Cardiac septum (tissue), 1 donor: ENCODE measurements around the gene HAO2. TPM values are rescaled to one million over a fixed set of nuclear protein-coding genes. Genes with fewer than 3 reads are reported as not detected.
"Not testable (repeated sequence)": the region's sequence is repeated elsewhere in the genome, so short reads cannot be mapped to it uniquely, and the experiment has no call there.

Experiments
- DNase-seq: peaks from one replicate; pipeline ENCODE4 v3.0.0-alpha.2; 2020; ENCODE audit warnings: low spot score
- intact Hi-C: fragments of 100-400 bp; cut with DNase I; formaldehyde crosslinking; loops from one replicate; pipeline ENCODE4 v1.14.0; 2022
- total RNA-seq: library from RNA; stranded (reverse); fragmentation: NEBNext Ultra II Directional; extraction: Animal tissue kit (Norgen Biotek cat#: 25700); gene quantifications from one replicate; pipeline ENCODE4 v1.2.1, GENCODE V29; 2021
- donor health status: DM: no; HTN: no; CAD: no.

The HAO2 gene
- total RNA-seq, 1 donor from 2014 or later: not detected

- intact Hi-C loops: no loop called here
- no peak for DNase-seq
Observed at GRCh38 chr1:119374208-119374874, 5.8 kb downstream of the HAO2 start.

DNA sequence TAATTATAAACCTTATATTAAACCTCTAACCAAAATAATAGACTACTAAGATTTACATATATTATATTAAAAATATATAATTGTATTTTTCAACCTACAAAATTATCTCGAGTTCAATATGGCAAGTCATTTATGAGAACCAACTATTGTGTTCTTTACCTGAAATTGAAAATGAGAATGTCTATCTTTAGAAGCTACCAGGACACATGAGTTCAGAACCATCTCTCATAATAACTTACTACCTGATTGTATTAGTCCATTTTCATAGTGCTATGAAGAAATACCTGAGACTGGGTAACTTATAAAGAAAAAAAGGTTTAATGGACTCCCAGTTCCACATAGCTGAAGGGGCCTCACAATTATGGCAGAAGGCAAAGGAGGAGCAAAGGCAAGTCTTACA lies 6.8 kb downstream of the HAO2 start:
- intact Hi-C loops: no loop called here
- no peak for DNase-seq

- no peak for DNase-seq
- intact Hi-C loops: no loop called here
Observed at GRCh38 chr1:119376594-119376993, 8.0 kb downstream of the HAO2 start.

GRCh38 chr1:119377594-119377993 lies 9.0 kb downstream of the HAO2 start:
- DNase-seq, intact Hi-C loops: not testable (repeated sequence)

DNA sequence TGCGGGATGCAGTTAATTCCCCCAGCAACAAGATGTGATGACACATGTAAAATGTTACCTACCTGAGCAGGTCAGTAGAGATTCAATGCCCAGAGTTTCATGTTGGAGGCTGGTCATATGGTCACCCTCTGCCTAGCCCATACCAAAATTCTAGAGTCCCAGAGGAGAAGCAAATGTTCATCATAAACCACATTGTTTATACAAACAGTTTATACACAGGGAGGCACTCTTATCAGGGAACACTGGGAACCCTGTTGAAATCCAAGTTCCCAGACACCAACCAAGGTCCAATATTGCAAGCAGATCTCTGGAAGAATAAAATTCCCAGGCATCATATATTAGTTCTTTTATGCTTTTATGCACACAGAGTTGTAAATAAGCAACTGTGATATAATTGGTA lies 10.5 kb downstream of the HAO2 start:
- no peak for DNase-seq
- intact Hi-C loops: no loop called here

DNA sequence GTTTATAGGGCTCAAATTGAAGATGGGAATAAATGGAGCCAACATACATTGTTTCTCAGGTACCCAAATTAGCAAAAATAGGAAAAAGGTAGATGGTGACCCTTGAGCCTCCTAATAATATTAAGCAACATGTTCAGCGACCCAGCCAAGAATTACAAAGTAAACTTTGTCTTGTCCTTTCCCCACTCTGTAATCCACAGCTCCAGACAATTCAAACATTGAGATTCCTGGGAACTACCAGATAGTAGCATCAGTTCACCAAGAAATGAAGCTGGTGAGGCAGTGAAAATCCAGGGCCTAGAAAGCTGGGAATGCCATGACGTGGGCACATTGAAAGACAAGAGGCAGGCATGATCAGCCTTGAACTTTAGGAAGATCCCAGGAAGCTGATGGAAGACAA lies 11.7 kb downstream of the HAO2 start:
- intact Hi-C loops: no loop called here
- DNase-seq: no peak

DNA sequence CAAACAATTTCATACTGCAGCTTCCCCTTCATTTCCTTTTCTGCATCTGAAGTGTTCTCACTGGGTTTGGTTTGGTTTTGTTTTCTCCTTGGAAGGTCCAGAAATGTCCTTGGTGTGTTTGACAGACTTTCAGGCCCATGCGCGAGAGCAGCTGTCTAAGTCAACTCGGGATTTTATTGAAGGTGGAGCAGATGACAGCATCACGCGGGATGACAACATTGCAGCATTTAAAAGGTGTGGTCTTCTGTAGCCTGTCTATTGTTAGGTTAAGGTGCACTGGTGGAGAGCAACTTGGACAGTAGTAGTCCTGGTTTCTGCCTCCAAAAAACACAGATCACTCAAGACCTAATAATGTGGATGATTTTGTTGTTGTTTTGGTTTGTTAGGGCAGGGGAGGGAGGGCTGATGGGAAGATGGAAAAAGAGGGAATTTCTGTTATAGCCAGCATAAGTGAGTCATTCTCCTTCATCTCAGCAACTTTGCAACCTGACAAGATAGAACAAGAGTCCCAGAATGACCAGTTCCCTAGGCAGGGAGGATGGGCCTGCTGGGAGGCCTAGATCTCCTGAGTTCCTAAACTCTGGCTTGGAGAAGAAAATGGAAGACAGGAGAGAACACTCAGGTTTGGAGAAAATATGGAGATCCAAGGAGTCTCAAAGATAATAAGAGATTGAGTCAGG lies 12.5 kb downstream of the HAO2 start:
- DNase-seq: no peak
- intact Hi-C loops: no loop called here

DNA sequence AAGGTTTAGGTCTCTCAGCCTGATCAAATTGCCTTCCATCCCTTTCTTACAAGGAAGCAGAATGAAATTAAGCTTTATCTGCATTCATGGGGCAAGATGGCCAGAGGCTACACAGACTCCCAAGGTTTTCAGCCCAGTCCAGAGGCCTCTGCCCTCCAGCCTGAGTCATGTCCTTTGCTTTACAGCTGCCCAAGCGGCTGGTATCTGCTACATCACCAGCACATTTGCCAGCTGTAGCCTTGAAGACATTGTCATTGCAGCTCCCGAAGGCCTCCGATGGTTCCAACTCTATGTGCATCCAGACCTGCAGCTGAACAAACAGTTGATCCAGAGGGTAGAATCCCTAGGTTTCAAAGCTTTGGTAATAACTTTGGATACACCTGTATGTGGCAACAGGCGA lies 16.0 kb downstream of the HAO2 start:
- DNase-seq: no peak
- intact Hi-C loops: no loop called here

DNA sequence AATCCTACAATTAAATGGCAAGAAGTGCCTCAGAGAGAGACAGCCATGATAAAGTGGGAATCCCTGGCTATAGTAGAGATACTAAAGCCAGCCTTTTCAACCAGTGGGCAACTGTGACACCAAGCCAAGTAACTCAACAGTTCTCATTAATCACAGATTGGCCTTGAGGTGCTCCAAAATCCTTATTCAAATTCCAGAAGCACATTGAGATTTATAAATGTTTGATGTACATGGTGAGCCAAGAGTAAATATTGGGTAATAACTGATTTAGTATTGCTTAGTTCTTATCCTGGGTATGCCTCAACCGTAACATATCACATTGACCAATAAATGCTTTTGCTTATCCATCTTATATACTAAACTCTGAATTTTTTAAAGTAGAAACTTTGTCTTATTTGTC lies 17.1 kb downstream of the HAO2 start:
- intact Hi-C loops: no loop called here
- no peak for DNase-seq

DNA sequence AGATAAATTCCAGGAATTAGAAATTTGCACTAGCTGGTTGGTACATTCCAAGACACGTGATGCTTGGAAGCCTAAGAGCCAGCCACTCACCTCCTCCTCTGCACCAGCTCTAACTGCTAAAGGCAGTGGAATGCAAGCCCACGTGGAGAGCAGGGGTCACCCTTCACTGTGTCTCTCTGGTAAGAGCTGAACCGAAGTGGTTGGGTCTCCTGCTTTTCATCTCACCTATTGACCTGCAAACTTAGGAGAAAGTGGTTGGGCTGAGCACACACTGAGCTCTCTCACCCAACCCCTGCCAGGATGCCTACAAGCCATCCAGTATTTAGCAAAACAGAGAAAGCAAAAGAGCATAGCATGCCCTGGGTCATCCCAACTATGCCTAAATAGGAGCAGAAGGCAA lies 19.3 kb downstream of the HAO2 start:
- DNase-seq: no peak
- intact Hi-C loops: no loop called here

DNA sequence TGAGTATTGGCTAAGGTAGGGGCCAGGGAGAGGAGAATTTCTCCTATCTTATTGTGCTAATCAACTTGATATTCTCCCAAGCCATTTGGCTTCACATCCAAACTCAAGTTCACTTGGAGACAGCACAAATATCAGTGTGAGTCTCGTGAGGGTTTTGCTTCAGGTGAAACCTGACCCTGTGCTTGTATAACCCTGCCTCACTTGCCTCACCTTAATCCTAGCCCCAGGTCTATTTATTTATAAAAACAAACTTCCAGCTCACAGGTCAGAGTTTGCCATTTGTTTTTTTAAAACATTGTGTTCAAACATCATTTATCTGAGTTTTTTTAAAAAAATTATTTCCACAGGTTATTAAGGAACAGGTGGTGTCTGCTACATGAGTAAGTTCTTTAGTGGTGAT lies 19.9 kb downstream of the HAO2 start:
- DNase-seq: no peak
- intact Hi-C loops: no loop called here

- intact Hi-C loops: no loop called here
- DNase-seq: no peak
Observed at GRCh38 chr1:119390526-119390925, 21.9 kb downstream of the HAO2 start.

DNA sequence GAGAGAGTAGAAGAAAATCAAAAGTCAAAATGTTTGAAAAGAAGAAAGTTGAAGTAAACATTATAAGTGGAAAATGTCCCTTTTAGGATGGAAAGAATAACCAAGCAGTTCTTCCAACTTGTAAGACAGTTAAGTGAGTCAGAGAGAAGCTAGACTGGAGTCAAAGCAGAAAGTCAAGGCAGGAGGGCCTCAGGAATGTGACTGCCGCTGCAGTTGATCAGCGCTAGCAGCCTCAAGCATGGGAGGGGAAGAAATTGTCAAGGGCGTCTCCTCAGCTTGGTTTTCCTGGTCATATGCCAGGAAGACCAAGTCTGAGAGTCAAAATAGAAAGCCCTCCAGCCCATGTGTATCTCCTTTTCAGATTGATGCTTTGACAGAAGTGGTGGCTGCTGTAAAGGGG lies 23.2 kb downstream of the HAO2 start:
- intact Hi-C loops: no loop called here
- DNase-seq: no peak

DNA sequence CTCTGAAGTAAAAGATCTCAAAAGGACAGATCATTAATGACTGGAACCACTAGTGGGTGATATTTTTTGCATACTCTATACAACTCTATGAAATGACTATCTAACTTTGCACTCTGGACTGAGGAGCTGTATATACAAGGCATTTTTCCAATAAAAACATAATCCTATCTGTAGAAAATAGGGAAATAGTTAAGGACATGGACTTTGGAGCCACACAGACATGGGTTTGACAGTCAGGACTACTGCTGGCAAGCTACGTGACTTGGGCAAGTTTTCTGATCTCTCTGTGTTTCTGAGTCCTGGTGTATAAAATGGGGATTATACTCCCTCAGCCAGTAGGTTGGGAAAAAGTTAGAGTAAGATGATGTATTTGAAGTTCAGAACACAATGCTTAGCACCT lies 25.5 kb downstream of the HAO2 start:
- DNase-seq: no peak
- intact Hi-C loops: no loop called here

GRCh38 chr1:119396982-119397381 lies 28.4 kb downstream of the HAO2 start:
- intact Hi-C loops: no loop called here
- no peak for DNase-seq

DNA sequence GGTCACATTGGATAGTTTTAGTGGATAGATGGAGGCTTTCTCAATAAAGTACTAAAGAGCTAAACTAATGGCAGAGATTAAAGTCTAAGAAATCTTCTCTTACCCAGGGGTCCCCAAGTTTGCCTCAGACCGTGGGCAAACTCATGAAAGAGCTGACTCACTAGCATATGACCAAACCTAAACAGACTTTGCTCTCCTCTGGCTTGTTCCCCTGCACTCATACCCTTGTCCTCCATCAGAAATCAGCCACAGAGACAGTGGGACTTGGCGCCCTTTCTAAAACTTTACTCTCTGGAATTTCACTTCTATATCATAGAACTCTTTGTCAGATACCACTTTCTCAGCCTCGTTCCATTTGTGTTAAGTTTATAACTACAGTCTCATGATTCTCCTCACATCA lies 29.4 kb downstream of the HAO2 start:
- DNase-seq: no peak
- intact Hi-C loops: no loop called here

DNA sequence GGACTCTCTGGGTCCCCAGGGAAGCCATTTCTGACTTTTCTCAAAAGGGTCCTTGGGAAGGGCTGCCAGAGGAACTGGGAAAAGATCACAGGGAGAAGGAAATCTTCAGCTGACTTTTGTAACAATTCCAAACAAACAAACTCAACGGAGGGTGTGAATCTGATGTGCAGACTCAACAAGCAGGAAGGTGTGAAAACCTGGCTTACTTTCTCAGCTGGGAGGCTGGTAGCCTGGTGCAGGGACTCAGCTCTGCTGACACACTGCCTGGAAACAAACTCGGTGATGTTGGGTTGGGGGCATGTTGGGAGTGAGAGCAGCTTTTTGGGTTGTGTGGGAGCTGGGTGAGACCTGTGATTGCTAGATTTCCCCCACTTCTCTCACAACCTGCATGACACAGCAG lies 36.2 kb downstream of the HAO2 start:
- intact Hi-C loops: no loop called here
- DNase-seq: no peak

DNA sequence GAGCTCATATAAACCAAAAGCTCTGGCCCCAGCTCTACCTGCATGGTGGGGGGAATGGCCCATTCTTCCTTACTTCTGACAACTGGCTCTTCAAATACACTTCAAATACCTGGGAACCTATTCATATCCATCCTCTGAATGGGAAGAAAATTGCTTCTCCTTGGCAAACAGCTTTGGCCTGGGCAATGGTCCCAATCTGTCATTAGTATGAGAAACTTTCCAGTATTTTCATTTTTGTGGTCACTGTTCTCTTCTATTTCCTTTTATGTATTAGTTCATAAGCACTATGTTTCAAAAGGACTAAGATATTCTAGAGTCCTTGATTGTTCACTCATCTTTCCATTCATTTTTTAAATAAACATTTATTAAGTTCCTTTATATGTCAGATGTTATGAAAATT lies 41.1 kb downstream of the HAO2 start:
- intact Hi-C loops: no loop called here
- DNase-seq: no peak

DNA sequence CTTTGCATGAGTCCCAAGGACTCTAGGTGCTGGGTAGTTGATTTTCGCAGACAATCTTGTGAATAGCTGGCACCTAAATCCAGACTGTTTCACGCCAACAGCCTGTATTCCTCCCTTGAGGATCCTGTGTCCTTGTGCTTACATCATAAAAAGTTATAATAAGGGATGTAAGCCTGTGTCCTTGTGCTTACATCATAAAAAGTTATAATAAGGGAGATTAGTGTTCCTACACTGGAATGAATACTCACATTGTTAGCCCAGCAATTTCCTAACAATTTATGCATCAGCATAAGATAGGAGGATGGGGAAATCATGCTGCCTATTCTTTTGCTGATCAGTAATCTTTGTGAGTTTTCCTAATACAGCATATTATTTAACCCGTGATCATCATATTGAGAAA lies 42.4 kb downstream of the HAO2 start:
- DNase-seq: no peak
- intact Hi-C loops: no loop called here

DNA sequence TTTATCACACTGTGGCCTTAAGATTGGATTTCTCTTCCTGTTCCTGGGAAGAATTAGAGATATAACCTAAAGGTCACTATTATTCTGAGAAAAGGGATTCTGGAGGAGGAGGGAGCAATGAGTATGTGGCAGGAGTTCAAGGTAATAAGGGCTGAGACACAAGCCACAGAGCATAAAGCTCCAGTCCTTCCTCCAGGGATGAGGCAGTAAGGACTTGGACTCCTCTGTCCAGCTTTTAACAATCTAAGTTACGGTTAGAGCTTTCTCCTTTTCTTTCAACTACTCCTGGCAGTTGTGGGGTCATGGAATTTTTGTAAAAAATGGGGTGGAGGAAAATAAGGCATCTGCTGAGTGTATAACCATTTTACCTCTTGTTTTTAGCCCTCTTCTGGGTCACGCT lies 46.4 kb downstream of the HAO2 start, which contains the start of gene HSD3B2:
Gene HSD3B2, plus strand, starts transcription at position 201 of the 400 bp plus-strand sequence. CDS start 270 bp downstream, outside the sequence.
- intact Hi-C loops: no loop called here

GRCh38 chr1:119416006-119416640 lies 47.5 kb downstream of the HAO2 start:
- intact Hi-C loops: no loop called here
- DNase-seq: no peak

More for the DNA sequence above, 46.4 kb downstream of the HAO2 start, which contains the start of gene HSD3B2:
- no peak for DNase-seq
